A549 (cell line): ENCODE data around the gene AHNAK2. TPM values are rescaled to one million over a fixed set of nuclear protein-coding genes. Genes with fewer than 3 reads are reported as not detected.

ENCODE experiments used
- ATAC-seq, 2 experiments: fragments of 200-7000 bp in 1 of 2; fragments of >200 bp in 1 of 2; cut with Nextera tagmentation in 1 of 2; cut with Tn5 transposase in 1 of 2; 3 replicates each; pipeline versions ENCODE4 v1.8.0 to v1.9.1; 2018 to 2020; ENCODE audit warnings: mild to moderate bottlenecking in 1 of 2, moderate library complexity in 1 of 2
- CTCF ChIA-PET: fragments of 300-600 bp; sonication (Branson Sonifier 250); formaldehyde crosslinking; extraction: SDS; loops from one replicate; lab custom pipeline; 2021; ENCODE audit warnings: antibody characterized with exemption, inconsistent platforms; lab: Yijun Ruan, JAX
- POLR2A ChIA-PET: fragments of 350-600 bp; formaldehyde crosslinking; extraction: SDS; loops from one replicate; lab custom pipeline; 2021; ENCODE audit warnings: antibody characterized with exemption, inconsistent platforms; lab: Yijun Ruan, JAX
- DNase-seq, 2 experiments: peaks; one replicate each; pipeline versions ENCODE4 v3.0.0 to v3.0.0-alpha.2; 2011 to 2016; ENCODE audit warnings: low read depth in 1 of 2, low spot score in 1 of 2
- FAIRE-seq: peaks from 2 replicates; lab custom pipeline; 2011; peaks lifted over from hg19 to GRCh38; lab: Jason Lieb, UNC
- H3K27ac ChIP-seq, 2 experiments: fragments of >200 bp; sonication (Bioruptor Twin); formaldehyde crosslinking; 3 replicates each; pipeline ENCODE4 v1.5.1; 2016 to 2017
- H3K4me1 ChIP-seq: fragments of >200 bp; sonication (Bioruptor Twin); formaldehyde crosslinking; 3 replicates; pipeline ENCODE4 v1.6.1; 2016
- H3K4me2 ChIP-seq: fragments of >200 bp; sonication (Bioruptor Twin); formaldehyde crosslinking; 3 replicates; pipeline ENCODE4 v1.6.1; 2016
- H3K4me3 ChIP-seq: fragments of >200 bp; sonication (Bioruptor Twin); formaldehyde crosslinking; 3 replicates; pipeline ENCODE4 v1.5.1; 2016
- H3K9me3 ChIP-seq: fragments of >200 bp; sonication (Bioruptor Twin); formaldehyde crosslinking; 3 replicates; pipeline ENCODE4 v1.6.1; 2016
- ATOH8 ChIP-seq: fragments of 250-450 bp; sonication (Bioruptor Pico); IDR thresholded peaks from 2 replicates; pipeline ENCODE4 v1.5.0; 2020; ENCODE audit warnings: low read depth, mild to moderate bottlenecking, moderate library complexity
- BCL3 ChIP-seq: fragments of >200 bp; sonication (Bioruptor Twin); formaldehyde crosslinking; IDR thresholded peaks from 3 replicates; pipeline ENCODE4 v1.6.1; 2016
- CBX2 ChIP-seq: fragments of 200-600 bp; sonication (generic); IDR thresholded peaks from 2 replicates; pipeline ENCODE4 v1.6.1; 2016; ENCODE audit warnings: low read depth, mild to moderate bottlenecking, borderline replicate concordance
- CHD4 ChIP-seq: fragments of 200-600 bp; sonication (generic); IDR thresholded peaks from 2 replicates; pipeline ENCODE4 v1.6.1; 2016; ENCODE audit warnings: antibody characterized with exemption, mild to moderate bottlenecking, borderline replicate concordance
- CTCF ChIP-seq: fragments of >200 bp; sonication (Bioruptor Twin); formaldehyde crosslinking; IDR thresholded peaks from 3 replicates; pipeline ENCODE4 v1.5.1; 2016
- E2F6 ChIP-seq: IDR thresholded peaks from 2 replicates; pipeline ENCODE4 v1.6.1; 2012; ENCODE audit warnings: low read depth, borderline replicate concordance
- HES2 ChIP-seq: fragments of >200 bp; sonication (Bioruptor Twin); formaldehyde crosslinking; IDR thresholded peaks from 2 replicates; pipeline ENCODE4 v1.6.1; 2016
- HOXB13 ChIP-seq: fragments of 250-450 bp; sonication (Bioruptor Pico); IDR thresholded peaks from 2 replicates; pipeline ENCODE4 v1.5.0; 2020; ENCODE audit warnings: low read depth, mild to moderate bottlenecking, moderate library complexity
- JUNB ChIP-seq: fragments of >200 bp; sonication (Bioruptor Twin); formaldehyde crosslinking; IDR thresholded peaks from 2 replicates; pipeline ENCODE4 v1.6.1; 2016
- MAX ChIP-seq: IDR thresholded peaks from 2 replicates; pipeline ENCODE4 v1.6.1; 2012
- NFE2L2 ChIP-seq: fragments of 150-350 bp; conservative IDR thresholded peaks from 2 replicates; pipeline ENCODE4 v1.6.1; 2014; ENCODE audit warnings: low read length
- NR3C1 ChIP-seq: fragments of >200 bp; sonication (Bioruptor Twin); formaldehyde crosslinking; IDR thresholded peaks from 3 replicates; pipeline ENCODE4 v1.6.1; 2017
- PHF8 ChIP-seq: fragments of 200-600 bp; sonication (generic); IDR thresholded peaks from 2 replicates; pipeline ENCODE4 v1.6.1; 2016; ENCODE audit warnings: low read depth, mild to moderate bottlenecking, antibody characterized with exemption, moderate library complexity, borderline replicate concordance
- POLR2AphosphoS2 ChIP-seq: conservative IDR thresholded peaks from 2 replicates; pipeline ENCODE4 v1.6.1; 2012; ENCODE audit warnings: low read length, improper control_type of control experiment, inconsistent platforms
- RAD21 ChIP-seq, 2 experiments: fragments of >200 bp in 1 of 2; sonication (Bioruptor Twin) in 1 of 2; formaldehyde crosslinking in 1 of 2; IDR thresholded peaks in 1 of 2; conservative IDR thresholded peaks in 1 of 2; 2 replicates in 1 of 2; 3 replicates in 1 of 2; pipeline ENCODE4 v1.6.1; 2012 to 2018; ENCODE audit warnings: inconsistent platforms in 1 of 2
- REST ChIP-seq: fragments of 200-600 bp; sonication (generic); IDR thresholded peaks from 2 replicates; pipeline ENCODE4 v1.6.1; 2016; ENCODE audit warnings: antibody characterized with exemption, mild to moderate bottlenecking, moderate library complexity
- RFX5 ChIP-seq: fragments of 450-650 bp; IDR thresholded peaks from 2 replicates; pipeline ENCODE4 v1.7.1; 2014; ENCODE audit warnings: antibody characterized with exemption, mild to moderate bottlenecking, moderate library complexity
- RNF2 ChIP-seq: fragments of 200-600 bp; sonication (generic); IDR thresholded peaks from 2 replicates; pipeline ENCODE4 v1.6.1; 2016; ENCODE audit warnings: low read depth, mild to moderate bottlenecking, antibody characterized with exemption, moderate library complexity, borderline replicate concordance
- SMC3 ChIP-seq: fragments of >200 bp; sonication (Bioruptor Twin); formaldehyde crosslinking; IDR thresholded peaks from 3 replicates; pipeline ENCODE4 v1.6.1; 2018; ENCODE audit warnings: inconsistent platforms
- TP53 ChIP-seq: fragments of 250-450 bp; sonication (Bioruptor Pico); IDR thresholded peaks from 2 replicates; pipeline ENCODE4 v1.5.0; 2021; ENCODE audit warnings: mild to moderate bottlenecking, moderate library complexity
- ZC3H11A ChIP-seq: fragments of 450-650 bp; IDR thresholded peaks from 2 replicates; pipeline ENCODE4 v1.6.1; 2014; ENCODE audit warnings: antibody characterized with exemption, mild to moderate bottlenecking
- ZFP36 ChIP-seq: fragments of 450-650 bp; IDR thresholded peaks from 2 replicates; pipeline ENCODE4 v1.6.1; 2014; ENCODE audit warnings: borderline replicate concordance; ENCODE audit not compliant: partially characterized antibody
- WGBS: methylation state at CpG from one replicate; pipeline ENCODE4 v1.1.6; 2017; ENCODE audit errors: missing lambda C conversion rate; 5-methylcytosine and 5-hydroxymethylcytosine counted together
- polyA plus RNA-seq, 4 experiments: library from polyadenylated mRNA; depleted of rRNA in 3 of 4; stranded (reverse); fragments of >200 nt; fragmentation: RNase III in 1 of 4; extraction: RNeasy Plus Mini Kit Qiagen cat#74134 plus additional on column Dnase treatment in 1 of 4; gene quantifications; 2 replicates in 3 of 4; 3 replicates in 1 of 4; pipeline ENCODE4 v1.2.3, GENCODE V29; 2011 to 2017

Gene AHNAK2
- polyA plus RNA-seq, 2 of the 4 experiments (the other 2 are of a cell fraction): 43.3 to 43.7 TPM

- H3K4me1 ChIP-seq: no peaks in the 10 kb centered on the region
- no peak overlapping the region for H3K4me3 ChIP-seq
- CTCF ChIA-PET: interaction anchor here (0.7 to 8.8 kb wide), 13 partner anchors 7 to 237 kb away, joined by 3 to 70 read pairs (median 5); no protein-coding TSS in a partner anchor
- WGBS: 91% methylated on average over 20 of the region's 20 CpGs
- H3K27ac ChIP-seq: peak overlapping the region in 1 of 2 experiments; percentile 15; a peak in 1 of 6 replicates
- H3K9me3 ChIP-seq: no peaks in the 10 kb centered on the region
- no peak overlapping the region for H3K4me2 ChIP-seq
- TF ChIP-seq RNF2 (no peak), ZFP36 (no peak), HES2 (no peak), POLR2AphosphoS2 (no peak), CTCF (no peak), RFX5 (no peak), CHD4 (no peak), REST (no peak), ATOH8 (CRISPR knock-in tag) (no peak), HOXB13 (CRISPR knock-in tag) (no peak), PHF8 (no peak), NFE2L2 (no peak), JUNB (no peak), TP53 (CRISPR knock-in tag) (no peak), E2F6 (no peak), SMC3 (no peak), MAX (no peak)
- TF ChIP-seq, all 56 proteins: peak for 0
- POLR2A ChIA-PET: interaction anchor here (0.6 to 1.4 kb wide), 2 partner anchors 16 to 31 kb away, joined by 3 to 4 read pairs; partner anchors contain the start of gene CDCA4
- ATAC-seq (peak; percentile 26 to 45; a peak in 5 of 6 replicates), DNase-seq (no peak), FAIRE-seq (no peak)
These were observed 27.3 kb upstream of the AHNAK2 start for GRCh38 chr14:105005329-105005928.

GRCh38 chr14:104999361-104999760 lies 21.2 kb upstream of the AHNAK2 start:
- H3K4me3 ChIP-seq: no peak overlapping the region
- peaks cover 8% of the 10 kb centered on the region; the same call in 1 of the 3 replicates for H3K9me3 ChIP-seq
- H3K4me1 ChIP-seq: no peaks in the 10 kb centered on the region
- ChIA-PET CTCF (interaction anchor here (1.1 to 7.7 kb wide), 5 partner anchors 10 to 104 kb away, joined by 3 to 49 read pairs (median 15); no protein-coding TSS in a partner anchor), POLR2A (interaction anchor here (0.6 kb wide), 1 partner anchor 10 kb away, joined by 3 read pairs; no protein-coding TSS in a partner anchor)
- H3K27ac ChIP-seq: no peak overlapping the region
- ATAC-seq (no peak), DNase-seq (no peak), FAIRE-seq (no peak)
- WGBS: 93% methylated on average over 2 of the region's 3 CpGs
- TF ChIP-seq NR3C1 (no peak), ZC3H11A (no peak), ATOH8 (CRISPR knock-in tag) (no peak), CBX2 (no peak), MAX (no peak), RAD21 (conservative IDR thresholded peaks at IDR 0.05 in 1 of 2, IDR thresholded peaks at IDR 0.05 in 1 of 2) (no peak), BCL3 (no peak)
- no peak overlapping the region for H3K4me2 ChIP-seq
